Activated CD4-positive, CD25-positive, alpha-beta regulatory T cell treated with anti-CD3 and anti-CD28 coated beads, Interleukin-2, amount 50 U/mL, for 72 hours (primary cell): ENCODE measurements around the gene ENTHD1.
"Not testable (repeated sequence)": the region's sequence is repeated elsewhere in the genome, so short reads cannot be mapped to it uniquely, and the experiment has no call there.

ENCODE experiments used
- DNase-seq: peaks from one replicate; pipeline ENCODE4 v3.0.0; 2021

The ENTHD1 gene

DNA sequence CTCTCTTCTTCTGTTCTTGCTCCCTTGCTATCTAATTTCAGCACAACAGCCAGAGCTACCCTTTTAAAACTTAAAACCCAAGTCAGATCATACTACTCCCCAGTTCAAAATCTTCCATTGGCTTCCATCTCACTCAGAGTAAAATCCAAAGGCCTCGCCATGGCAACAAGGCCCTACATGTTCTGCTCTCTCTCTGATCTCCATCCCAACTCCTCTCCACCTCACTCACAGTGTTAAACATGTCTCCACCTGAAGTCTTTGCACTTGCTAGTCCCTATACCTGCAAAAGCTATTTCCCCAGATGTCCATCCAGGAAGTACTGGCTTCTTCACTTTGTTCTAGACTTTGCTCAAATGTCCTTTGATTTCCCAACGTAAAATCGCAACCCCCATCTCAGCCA is 4.3 kb upstream of the ENTHD1 start:
- DNase-seq, result no peak

- no peak for DNase-seq
These were observed 2.9 kb upstream of the ENTHD1 start for GRCh38 chr22:39896313-39896996.

- DNase-seq, result no peak
These were observed 2.1 kb upstream of the ENTHD1 start for GRCh38 chr22:39895682-39896081.

GRCh38 chr22:39894554-39895092 is 1.1 kb upstream of the ENTHD1 start:
- DNase-seq, result no peak

GRCh38 chr22:39889924-39890323 is 3.6 kb downstream of the ENTHD1 start:
- DNase-seq, result not testable (repeated sequence)

DNA sequence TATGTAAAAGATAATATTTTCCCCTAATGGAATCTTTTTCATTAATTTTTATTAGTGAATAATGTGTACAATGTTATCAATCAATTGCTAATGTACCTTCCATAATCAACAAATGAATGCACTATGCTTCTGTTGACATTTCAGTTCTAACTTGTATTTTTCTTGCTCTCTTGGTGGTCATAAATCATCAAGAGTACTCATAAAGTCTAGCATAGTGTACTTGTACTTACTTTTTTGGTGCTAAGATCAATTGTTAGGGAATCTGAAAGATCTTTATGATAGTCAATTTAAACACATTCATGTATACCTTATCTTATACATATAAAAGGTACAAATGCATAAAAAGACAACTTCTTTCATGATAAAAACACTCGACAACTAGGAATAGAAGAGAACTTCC is 10.5 kb downstream of the ENTHD1 start:
- DNase-seq, result no peak

DNA sequence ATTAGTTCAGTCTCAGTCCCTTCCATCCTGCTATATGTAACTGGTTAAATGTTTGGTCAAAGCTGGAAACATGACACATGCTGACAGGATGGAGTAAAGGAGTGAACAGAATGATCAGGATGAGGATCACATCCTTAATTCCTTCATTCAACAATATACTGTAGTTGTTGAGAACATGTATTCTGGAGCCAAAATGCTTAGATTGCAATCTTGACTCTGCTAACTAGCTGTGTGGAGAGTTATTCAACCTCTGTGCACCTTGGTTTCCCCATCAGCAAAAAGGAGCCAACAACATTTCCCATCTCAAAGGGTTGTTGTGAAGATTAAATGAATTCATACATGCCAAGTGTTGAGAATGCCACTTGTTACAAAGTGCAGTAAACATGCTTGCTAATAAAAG is 12.8 kb downstream of the ENTHD1 start:
- no peak for DNase-seq

GRCh38 chr22:39877079-39877845 is 16.3 kb downstream of the ENTHD1 start:
- DNase-seq, result no peak

- DNase-seq, result not testable (repeated sequence)
These were observed 18.2 kb downstream of the ENTHD1 start for GRCh38 chr22:39875176-39875885.

GRCh38 chr22:39873965-39874364 is 19.6 kb downstream of the ENTHD1 start:
- DNase-seq, result no peak

GRCh38 chr22:39872548-39872947 is 21.0 kb downstream of the ENTHD1 start:
- no peak for DNase-seq

DNA sequence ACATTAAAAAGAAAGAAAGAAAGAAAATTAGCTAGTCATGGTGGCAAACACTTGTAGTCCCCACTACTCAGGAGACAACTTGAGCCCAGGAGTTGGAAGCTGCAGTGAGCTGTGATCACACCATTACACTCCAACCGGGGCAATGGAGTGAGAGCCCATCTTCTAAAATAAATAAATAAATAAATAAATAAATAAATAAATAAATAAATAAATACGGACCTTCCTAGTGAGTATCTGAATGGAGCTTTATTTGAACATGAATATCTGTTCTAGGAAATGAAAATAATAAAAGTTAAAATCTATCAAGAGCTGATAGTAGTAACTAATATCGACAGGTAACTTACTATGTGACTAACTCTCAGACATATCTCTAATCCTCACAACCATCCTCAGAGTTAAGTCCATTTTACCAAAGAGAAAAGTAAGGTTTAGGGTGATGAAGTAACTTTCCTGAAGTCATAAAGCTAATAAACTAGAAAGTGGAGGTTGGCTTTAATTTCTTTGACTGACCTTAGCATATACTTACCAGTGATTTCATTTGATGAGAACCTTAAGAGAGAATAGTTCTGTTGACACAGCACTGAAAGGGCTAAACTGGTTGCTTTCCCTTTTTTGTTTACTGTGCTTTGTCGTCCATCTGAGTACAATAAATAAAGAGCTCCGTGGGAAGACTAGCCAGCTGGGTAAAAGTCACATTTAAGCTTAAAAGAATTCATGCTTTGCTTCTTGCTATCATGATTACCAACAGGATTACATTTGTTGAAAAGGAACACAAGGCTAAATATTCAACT is 22.4 kb downstream of the ENTHD1 start:
- no peak for DNase-seq

- not testable (repeated sequence) for DNase-seq
These were observed 23.8 kb downstream of the ENTHD1 start for GRCh38 chr22:39869797-39870196.

GRCh38 chr22:39868741-39869140 is 24.8 kb downstream of the ENTHD1 start:
- DNase-seq, result no peak

- no peak for DNase-seq
These were observed 33.5 kb downstream of the ENTHD1 start for GRCh38 chr22:39859903-39860588.

DNA sequence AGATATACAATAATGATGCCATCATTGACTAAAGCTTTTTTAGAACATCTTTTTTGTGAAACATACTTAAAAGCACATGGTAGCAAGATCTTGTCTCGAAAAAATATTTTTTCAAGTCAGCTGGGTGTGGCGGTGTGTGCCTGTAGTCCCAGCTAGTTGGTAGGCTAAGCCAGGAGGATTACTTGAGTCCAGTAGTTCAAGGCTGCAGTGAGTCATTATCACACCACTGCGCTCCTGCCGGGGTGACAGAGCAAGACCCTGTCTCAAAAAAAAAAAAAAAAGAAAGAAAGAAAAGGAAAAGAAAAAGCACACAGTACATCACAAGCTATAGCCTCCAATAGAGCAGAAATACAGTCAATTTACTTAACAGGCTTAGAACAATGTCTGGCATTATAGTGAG is 37.0 kb downstream of the ENTHD1 start:
- no peak for DNase-seq

GRCh38 chr22:39852799-39853198 is 40.8 kb downstream of the ENTHD1 start:
- DNase-seq, result no peak

DNA sequence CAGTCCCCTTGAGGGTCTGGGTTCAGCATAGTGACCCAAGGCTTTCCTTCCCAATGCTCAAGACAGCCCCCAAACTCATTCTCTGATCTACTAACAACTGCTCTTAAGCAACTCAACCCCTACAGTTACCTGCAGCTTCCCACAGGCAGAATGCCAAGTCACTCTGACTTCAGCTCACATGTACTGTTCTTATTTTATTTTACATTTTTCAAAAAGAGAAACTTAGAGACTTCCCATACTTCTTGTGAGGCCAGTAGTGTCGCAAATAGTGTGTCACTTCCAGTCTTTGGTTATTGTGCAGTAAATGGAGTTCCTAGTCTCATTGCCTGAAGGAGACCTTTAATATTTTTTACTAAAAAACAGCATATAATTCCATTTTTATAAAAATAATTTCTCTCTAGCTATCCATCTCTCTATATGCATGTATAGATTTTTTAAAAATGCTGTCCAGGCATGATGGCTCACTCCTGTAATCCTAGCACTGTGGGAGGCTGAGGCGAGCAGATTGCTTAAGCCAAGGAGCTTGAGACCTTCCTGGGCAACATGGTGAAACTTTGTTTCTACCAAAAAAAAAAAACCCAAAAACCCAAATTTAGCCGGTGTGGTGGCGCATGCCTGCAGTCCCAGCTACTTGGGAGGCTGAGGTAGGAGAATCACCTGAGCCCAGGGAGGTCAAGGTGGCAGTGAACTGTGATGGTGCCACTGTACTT is 41.8 kb downstream of the ENTHD1 start:
- no peak for DNase-seq

DNA sequence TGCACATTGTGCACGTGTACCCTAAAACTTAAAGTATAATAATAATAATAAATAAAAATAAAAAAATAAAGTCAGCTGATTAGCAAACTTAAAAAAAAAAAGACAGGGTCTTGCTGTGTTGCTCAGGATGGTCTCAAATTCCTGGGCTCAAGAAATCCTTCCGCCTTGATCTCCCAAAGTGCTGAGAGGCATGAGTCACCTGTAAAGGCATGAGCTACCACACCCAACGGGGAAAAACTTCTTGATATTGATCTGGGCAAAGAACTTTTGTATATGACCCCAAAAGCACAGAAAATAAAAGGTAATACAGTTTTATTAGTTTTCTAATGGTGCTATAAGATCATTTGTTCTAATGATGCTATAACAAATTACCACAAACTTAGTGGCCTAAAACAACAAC is 46.1 kb downstream of the ENTHD1 start:
- DNase-seq, result no peak

DNA sequence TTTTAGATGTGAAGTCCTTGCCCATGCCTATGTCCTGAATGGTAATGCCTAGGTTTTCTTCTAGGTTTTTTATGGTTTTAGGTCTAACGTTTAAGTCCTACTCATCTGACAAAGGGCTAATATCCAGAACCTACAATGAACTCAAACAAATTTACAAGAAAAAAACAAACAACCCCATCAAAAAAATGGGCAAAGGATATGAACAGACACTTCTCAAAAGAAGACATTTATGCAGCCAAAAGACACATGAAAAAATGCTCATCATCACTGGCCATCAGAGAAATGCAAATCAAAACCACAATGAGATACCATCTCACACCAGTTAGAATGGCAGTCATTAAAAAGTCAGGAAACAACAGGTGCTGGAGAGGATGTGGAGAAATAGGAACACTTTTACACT is 47.0 kb downstream of the ENTHD1 start:
- not testable (repeated sequence) for DNase-seq

DNA sequence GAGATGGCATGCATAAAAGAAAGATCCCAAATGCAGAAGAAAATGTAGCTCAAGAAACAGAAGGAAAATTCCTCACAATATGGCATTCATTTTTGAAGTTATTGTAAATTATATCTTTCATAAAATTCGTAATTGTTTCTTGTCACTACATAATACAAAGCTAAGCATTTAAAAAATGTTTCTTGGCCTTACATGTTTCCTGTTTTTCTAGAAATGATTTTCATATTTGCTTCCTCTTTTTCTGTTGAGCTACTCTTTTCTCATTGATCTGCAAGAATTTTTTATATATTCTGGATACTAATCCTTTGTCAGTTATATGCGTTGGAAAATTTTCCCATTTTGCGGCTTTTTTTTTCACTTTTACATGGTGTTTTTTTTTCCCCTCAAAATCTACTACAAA is 48.0 kb downstream of the ENTHD1 start:
- DNase-seq, result no peak
